GM19328 (cell line): ENCODE data around the gene IER5.
A peak's percentile ranks its signal among the peaks of the same experiment; 100 is the strongest.
"Not testable (repeated sequence)": the region's sequence is repeated elsewhere in the genome, so short reads cannot be mapped to it uniquely, and the experiment has no call there.

Experiments used
- ATAC-seq: cut with Tn5 transposase; IDR thresholded peaks from one replicate; pipeline ENCODE4 v1.9.1; 2021; ENCODE audit warnings: mild to moderate bottlenecking, moderate library complexity; ENCODE audit not compliant: unreplicated experiment

IER5 gene

DNA sequence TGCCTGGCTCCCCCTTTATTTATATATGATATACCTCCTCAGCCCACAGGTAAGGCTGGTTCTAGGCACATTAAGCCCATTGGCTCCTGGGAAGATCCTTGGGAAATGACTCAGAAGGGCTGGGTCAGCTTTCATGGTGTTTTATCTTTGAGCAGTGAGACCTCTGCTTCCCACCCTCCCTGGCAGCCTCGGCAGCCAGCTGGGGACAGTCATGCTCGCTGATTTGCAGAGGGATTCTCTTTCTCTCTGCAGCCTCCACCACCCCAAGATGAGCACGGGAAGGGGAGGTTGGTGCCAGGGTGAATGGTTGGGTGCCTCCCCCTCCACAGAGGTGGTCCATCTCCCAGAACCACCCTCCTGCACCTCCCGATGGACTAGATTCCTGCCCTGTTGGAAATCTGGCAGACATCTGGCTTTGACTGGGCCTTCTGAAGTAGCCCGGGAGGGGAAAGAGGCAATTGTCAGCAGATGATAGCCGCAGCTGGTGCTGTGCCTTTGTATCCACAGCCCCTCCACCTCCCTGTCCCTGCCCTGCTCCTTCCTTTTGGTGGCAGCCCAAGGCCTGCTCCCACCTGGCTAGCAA is 24.6 kb downstream of the IER5 start:
- ATAC-seq = no peak

- ATAC-seq = no peak
Observed at GRCh38 chr1:181114574-181115367, 26.3 kb downstream of the IER5 start.

GRCh38 chr1:181115368-181115684 is 26.8 kb downstream of the IER5 start:
- ATAC-seq = no peak

DNA sequence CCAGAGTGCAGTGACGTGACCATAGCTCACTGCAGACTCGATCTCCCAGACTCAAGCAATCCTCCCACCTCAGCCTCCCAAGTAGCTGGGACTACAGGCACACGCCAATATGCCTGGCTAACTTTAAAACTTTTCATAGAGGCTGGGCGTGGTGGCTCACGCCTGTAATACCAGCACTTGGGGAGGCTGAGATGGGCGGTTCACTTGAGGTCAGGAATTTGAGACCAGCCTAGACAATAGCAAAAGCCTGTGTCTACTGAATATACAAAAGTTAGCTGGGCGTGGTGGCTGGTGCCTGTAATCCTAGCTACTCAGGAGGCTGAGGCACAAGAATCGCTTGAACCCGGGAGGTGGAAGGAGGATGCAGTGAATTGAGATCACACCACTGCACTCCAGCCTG is 27.5 kb downstream of the IER5 start:
- ATAC-seq = not testable (repeated sequence)

GRCh38 chr1:181116819-181117390 is 28.4 kb downstream of the IER5 start:
- ATAC-seq = no peak

DNA sequence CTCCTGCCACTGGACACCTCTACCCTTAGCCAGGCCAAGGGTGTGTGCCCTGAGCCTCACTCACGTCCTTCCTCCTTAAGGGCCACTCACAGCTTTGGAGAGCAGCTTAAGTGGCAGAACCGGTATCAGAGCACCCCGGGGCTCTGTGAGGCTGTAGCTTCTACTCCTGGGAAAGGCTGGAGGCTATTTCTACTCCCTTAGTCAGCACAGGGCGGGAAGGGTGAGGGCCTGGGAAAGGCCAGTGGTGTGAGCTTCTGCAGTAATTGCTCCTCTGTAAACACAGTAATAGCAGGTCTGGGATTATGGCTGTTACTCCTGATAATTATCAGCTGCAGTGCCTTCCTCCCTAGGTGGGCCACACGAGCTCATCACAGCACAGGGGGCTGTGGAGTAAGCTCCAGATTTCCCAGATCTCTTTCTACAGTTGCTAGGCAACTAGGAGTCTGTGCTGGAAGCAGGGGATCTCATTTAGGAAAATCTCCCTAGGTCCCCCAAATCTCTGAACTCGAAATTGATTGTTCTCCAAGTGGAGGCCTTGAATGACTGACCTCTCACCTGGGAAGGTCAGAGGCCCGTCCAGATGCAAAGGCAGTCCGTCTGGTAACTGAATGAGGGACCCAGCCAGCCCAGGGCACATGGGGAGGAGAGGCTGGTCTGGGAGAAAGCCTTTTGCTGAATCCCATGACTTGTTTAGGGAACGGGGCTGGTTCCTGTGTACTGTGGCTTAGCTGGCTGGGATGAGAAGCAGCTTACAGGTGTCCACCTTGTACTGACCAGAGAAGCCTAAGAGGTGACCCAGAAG is 29.3 kb downstream of the IER5 start:
- ATAC-seq = no peak

GRCh38 chr1:181119093-181119989 is 30.8 kb downstream of the IER5 start:
- ATAC-seq = no peak

DNA sequence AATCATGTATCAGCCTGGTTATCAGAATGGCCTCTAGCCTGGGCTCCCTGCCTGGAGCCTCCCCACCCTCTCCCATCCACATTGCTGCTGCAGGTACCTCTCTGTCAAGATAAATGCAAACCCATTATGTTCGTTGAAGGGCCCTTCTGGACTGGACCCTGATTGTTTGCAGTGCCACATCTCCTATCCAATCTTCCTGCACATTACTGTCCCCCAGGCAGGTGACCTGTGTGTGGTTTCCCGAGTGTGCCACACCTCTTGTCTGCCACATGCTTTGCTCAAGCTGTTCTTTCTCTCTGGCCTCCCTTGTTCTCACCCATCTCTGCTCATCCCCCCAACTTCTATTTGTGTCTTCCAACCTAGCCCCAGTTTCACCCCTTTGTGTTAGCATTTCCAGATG is 32.4 kb downstream of the IER5 start:
- ATAC-seq = no peak

DNA sequence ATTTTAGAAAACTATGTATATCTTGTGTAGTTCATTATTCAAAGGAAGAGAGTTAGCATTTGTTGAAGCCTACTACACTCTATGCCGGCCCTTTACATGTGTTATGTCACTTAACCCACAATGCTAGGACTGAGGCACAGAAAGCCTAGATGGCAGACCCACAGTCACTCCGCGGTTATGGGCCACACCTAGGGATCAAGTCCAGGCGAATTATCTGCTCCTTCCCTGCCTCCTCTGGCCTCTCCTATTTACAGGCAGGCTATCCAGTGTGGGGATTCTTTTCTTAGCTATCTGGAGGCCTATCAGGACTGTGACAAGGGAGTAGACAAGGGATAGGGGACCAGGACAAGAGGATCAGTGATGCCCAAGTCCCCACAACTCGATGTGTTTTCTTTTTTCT is 33.0 kb downstream of the IER5 start:
- ATAC-seq = no peak

DNA sequence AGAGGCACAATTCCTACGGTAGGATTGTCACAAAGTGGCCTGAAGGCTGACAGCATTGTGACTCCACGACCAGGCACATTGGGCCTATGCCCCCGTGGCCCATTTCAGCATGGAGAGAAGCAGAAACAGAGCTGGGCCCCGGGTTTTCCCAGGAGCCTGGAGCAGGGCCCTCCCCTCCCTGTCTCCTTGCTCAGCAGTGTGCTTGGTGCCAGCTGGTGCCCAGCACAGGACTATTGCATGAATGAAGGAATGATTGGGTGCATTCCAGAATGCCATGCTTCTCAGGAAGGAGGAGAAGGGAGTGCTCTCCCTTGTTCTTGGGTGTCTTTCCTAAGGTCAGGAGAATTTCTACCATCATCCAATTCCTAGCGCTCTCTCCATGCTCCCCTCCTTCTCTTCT is 33.7 kb downstream of the IER5 start:
- ATAC-seq = no peak

- ATAC-seq = no peak
Observed at GRCh38 chr1:181123173-181123572, 34.7 kb downstream of the IER5 start.

DNA sequence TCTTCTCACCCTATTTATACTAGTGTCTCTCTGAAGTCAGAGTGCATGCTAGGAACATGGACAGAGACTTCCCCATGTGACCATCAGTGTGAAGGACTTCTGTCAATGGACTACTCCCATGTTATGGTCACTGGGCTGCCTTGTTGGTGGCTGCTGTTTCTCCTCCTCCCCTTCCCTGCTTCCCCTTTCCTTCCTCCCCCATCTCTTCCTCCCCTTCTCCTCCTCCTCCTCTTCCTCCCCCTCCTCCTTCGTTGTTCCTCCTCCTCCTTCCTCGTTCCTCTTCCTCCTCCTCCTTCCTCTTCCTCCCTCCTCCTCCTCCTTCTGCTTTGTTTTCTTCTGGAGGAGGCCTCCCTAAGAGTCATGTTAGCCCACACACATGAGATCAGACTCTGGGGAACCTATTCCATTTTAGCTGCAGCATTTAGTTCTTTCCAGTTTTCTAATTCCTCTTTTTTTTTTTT is 35.8 kb downstream of the IER5 start:
- no peak for ATAC-seq

DNA sequence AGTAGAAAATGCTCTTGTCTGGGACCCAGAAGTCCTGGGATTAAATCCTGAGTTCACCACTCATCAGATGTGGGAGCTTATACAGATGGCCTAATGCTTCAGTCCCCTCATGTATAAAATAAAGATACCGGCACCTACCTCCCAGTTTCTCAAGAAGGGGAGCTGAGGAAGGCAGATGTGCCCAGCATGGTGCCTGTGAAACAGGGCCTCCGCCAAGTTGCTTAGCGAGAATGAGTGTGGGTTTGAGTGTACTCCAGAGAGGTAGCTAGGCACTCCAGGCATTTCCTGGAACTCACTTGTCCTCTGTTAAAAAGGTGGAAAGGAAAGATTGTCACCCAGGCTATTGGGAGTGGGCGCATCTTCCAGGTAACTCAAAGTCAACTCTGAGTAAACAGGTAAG is 37.8 kb downstream of the IER5 start:
- no peak for ATAC-seq

GRCh38 chr1:181126871-181127587 is 38.5 kb downstream of the IER5 start:
- no peak for ATAC-seq

DNA sequence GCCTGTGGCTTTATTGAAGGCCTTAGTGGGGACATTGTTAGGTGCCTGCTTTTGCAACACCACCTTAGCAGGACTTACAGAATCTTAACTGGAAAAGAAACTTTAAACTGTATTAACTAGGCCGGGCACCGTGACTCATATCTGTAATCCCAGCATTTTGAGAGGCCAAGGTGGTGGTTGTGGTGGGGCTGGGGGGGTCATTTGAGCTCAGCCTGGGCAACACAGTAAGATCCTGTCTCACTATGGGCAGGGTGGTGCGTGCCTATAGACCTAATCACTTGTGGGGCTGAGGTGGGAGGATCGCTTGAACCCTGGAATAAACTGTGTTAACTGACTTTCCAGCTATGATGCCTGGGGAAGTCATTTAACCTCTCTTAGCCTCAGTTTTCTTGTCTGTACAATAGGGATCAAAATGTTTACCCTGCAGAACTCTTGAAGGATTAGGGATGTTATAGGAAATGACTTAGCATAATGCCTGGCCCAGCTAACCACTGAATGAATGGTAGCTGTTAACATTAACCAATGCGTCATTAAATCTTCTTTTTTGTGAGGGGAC is 39.5 kb downstream of the IER5 start:
- ATAC-seq = no peak

DNA sequence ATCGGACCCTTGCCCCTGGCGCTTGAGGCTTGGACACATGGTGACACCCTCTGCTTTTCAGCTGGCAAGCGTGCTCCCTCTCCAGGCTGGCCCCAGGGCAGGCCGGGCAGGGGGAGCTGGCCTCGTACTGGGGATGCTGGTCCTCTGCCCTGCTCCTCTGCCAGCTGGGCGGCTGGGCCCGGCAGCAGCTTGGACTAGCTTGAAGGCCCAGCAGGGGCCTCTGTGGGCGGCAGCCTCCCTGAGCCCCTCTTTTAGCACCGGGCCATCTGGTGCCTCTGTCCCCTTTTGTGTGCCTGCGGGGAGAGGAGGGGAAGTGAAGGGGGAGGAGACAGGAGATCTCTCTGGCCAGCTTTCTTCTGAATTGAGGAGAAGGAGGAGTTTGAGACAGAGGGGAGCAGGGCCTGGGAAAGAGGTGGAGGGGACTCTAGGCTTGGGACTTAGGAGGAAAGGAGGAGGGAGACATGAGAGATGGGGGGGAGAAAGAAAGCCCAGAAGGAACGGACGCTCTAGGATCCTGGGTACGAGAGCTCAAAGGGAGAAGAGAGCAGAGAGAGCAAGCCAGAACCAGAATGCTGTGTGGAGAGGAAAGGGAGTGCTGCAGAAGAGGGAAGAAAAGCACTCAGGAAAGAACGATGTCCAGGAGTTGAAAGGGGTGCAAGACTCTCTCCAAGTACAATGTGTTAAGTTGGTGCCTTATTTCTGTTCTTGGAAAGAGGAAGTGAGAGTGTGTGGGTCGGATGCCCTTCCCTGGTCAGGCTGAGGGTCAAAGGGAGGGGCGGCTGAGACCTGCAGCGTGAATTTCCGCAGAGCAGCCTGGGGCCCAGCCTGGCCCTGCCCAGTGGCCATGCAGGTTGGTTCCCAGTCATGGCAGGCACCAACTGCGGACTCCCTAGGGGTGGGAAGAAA is 40.3 kb downstream of the IER5 start:
- peak; percentile 37 for ATAC-seq

- ATAC-seq = no peak
Observed at GRCh38 chr1:181129771-181130606, 41.5 kb downstream of the IER5 start.
